ENCODE measurements around the gene ZNF207. TPM values are rescaled to one million over a fixed set of nuclear protein-coding genes. Genes with fewer than 3 reads are reported as not detected.

ZNF207 gene
- total and polyA plus RNA-seq, 2 of the 8 experiments (the other 6 are each of a cell fraction or from before 2014, with no cell fraction given), result 268 to 286 TPM

- TF ChIP-seq, protein P1, sequence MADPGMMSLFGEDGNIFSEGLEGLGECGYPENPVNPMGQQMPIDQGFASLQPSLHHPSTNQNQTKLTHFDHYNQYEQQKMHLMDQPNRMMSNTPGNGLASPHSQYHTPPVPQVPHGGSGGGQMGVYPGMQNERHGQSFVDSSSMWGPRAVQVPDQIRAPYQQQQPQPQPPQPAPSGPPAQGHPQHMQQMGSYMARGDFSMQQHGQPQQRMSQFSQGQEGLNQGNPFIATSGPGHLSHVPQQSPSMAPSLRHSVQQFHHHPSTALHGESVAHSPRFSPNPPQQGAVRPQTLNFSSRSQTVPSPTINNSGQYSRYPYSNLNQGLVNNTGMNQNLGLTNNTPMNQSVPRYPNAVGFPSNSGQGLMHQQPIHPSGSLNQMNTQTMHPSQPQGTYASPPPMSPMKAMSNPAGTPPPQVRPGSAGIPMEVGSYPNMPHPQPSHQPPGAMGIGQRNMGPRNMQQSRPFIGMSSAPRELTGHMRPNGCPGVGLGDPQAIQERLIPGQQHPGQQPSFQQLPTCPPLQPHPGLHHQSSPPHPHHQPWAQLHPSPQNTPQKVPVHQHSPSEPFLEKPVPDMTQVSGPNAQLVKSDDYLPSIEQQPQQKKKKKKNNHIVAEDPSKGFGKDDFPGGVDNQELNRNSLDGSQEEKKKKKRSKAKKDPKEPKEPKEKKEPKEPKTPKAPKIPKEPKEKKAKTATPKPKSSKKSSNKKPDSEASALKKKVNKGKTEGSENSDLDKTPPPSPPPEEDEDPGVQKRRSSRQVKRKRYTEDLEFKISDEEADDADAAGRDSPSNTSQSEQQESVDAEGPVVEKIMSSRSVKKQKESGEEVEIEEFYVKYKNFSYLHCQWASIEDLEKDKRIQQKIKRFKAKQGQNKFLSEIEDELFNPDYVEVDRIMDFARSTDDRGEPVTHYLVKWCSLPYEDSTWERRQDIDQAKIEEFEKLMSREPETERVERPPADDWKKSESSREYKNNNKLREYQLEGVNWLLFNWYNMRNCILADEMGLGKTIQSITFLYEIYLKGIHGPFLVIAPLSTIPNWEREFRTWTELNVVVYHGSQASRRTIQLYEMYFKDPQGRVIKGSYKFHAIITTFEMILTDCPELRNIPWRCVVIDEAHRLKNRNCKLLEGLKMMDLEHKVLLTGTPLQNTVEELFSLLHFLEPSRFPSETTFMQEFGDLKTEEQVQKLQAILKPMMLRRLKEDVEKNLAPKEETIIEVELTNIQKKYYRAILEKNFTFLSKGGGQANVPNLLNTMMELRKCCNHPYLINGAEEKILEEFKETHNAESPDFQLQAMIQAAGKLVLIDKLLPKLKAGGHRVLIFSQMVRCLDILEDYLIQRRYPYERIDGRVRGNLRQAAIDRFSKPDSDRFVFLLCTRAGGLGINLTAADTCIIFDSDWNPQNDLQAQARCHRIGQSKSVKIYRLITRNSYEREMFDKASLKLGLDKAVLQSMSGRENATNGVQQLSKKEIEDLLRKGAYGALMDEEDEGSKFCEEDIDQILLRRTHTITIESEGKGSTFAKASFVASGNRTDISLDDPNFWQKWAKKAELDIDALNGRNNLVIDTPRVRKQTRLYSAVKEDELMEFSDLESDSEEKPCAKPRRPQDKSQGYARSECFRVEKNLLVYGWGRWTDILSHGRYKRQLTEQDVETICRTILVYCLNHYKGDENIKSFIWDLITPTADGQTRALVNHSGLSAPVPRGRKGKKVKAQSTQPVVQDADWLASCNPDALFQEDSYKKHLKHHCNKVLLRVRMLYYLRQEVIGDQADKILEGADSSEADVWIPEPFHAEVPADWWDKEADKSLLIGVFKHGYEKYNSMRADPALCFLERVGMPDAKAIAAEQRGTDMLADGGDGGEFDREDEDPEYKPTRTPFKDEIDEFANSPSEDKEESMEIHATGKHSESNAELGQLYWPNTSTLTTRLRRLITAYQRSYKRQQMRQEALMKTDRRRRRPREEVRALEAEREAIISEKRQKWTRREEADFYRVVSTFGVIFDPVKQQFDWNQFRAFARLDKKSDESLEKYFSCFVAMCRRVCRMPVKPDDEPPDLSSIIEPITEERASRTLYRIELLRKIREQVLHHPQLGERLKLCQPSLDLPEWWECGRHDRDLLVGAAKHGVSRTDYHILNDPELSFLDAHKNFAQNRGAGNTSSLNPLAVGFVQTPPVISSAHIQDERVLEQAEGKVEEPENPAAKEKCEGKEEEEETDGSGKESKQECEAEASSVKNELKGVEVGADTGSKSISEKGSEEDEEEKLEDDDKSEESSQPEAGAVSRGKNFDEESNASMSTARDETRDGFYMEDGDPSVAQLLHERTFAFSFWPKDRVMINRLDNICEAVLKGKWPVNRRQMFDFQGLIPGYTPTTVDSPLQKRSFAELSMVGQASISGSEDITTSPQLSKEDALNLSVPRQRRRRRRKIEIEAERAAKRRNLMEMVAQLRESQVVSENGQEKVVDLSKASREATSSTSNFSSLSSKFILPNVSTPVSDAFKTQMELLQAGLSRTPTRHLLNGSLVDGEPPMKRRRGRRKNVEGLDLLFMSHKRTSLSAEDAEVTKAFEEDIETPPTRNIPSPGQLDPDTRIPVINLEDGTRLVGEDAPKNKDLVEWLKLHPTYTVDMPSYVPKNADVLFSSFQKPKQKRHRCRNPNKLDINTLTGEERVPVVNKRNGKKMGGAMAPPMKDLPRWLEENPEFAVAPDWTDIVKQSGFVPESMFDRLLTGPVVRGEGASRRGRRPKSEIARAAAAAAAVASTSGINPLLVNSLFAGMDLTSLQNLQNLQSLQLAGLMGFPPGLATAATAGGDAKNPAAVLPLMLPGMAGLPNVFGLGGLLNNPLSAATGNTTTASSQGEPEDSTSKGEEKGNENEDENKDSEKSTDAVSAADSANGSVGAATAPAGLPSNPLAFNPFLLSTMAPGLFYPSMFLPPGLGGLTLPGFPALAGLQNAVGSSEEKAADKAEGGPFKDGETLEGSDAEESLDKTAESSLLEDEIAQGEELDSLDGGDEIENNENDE (IDR thresholded peaks at IDR 0.05; ENCODE audit: insufficient replicate concordance, low read length), result no peak
- TF ChIP-seq CHD2 (IDR thresholded peaks at IDR 0.05; ENCODE audit: low read length) (no peak), SUZ12 (IDR thresholded peaks at IDR 0.05; ENCODE audit: low read length) (no peak), TEAD4 (IDR thresholded peaks at IDR 0.05; ENCODE audit: low read depth, low read length) (no peak), SRF (IDR thresholded peaks at IDR 0.05; ENCODE audit: low read depth, low read length) (no peak), FOSL1 (IDR thresholded peaks at IDR 0.05; ENCODE audit: insufficient read depth, low read depth, low read length) (no peak)
Observed at GRCh38 chr17:32398946-32399345, 49.0 kb downstream of the ZNF207 start (continued).
